ENCODE results near the gene PSMD9.
A peak's percentile ranks its signal among the peaks of the same experiment; 100 is the strongest.

The PSMD9 gene

GRCh38 chr12:121943926-121944325 is 55.3 kb downstream of the PSMD9 start:
- no peak overlapping the region for H3K4me3 ChIP-seq (ENCODE audit: low read length)
- peak; percentile 51 for DNase-seq (ENCODE audit: low read depth)
- no peak for TF ChIP-seq CTCF (IDR thresholded peaks at IDR 0.05; ENCODE audit: insufficient read depth, low read depth, low read length, missing control alignments)

- TF ChIP-seq CTCF (IDR thresholded peaks at IDR 0.05; ENCODE audit: insufficient read depth, low read depth, low read length, missing control alignments): no peak
- no peak for DNase-seq (ENCODE audit: low read depth)
- H3K4me3 ChIP-seq (ENCODE audit: low read length): no peak overlapping the region
These were observed 57.9 kb downstream of the PSMD9 start for GRCh38 chr12:121946313-121947025.

- TF ChIP-seq CTCF (IDR thresholded peaks at IDR 0.05; ENCODE audit: insufficient read depth, low read depth, low read length, missing control alignments): no peak
- no peak for DNase-seq (ENCODE audit: low read depth)
- no peak overlapping the region for H3K4me3 ChIP-seq (ENCODE audit: low read length)
These were observed 59.4 kb downstream of the PSMD9 start for GRCh38 chr12:121947981-121948380.

- H3K4me3 ChIP-seq (ENCODE audit: low read length): peak overlapping the region; percentile 58
- TF ChIP-seq CTCF (IDR thresholded peaks at IDR 0.05; ENCODE audit: insufficient read depth, low read depth, low read length, missing control alignments): no peak
- DNase-seq (ENCODE audit: low read depth): peak; percentile 99
These were observed 61.2 kb downstream of the PSMD9 start for GRCh38 chr12:121949648-121950397.

GRCh38 chr12:121953117-121953692 is 64.6 kb downstream of the PSMD9 start:
- H3K4me3 ChIP-seq (ENCODE audit: low read length): no peak overlapping the region
- no peak for DNase-seq (ENCODE audit: low read depth)
- TF ChIP-seq CTCF (IDR thresholded peaks at IDR 0.05; ENCODE audit: insufficient read depth, low read depth, low read length, missing control alignments): no peak

- peak; percentile 27 for DNase-seq (ENCODE audit: low read depth)
- H3K4me3 ChIP-seq (ENCODE audit: low read length): no peak overlapping the region
- TF ChIP-seq CTCF (IDR thresholded peaks at IDR 0.05; ENCODE audit: insufficient read depth, low read depth, low read length, missing control alignments): no peak
These were observed 65.1 kb downstream of the PSMD9 start for GRCh38 chr12:121953695-121954094.

Measured in epithelial cell of esophagus (primary cell).